H1 (cell line): ENCODE data around the gene NOL9. TPM values are rescaled to one million over a fixed set of nuclear protein-coding genes. Genes with fewer than 3 reads are reported as not detected.

Experiments
- CTCF ChIA-PET: fragments of 300-600 bp; sonication (Branson Sonifier 250); formaldehyde crosslinking; loops from one replicate; lab custom pipeline; 2021; ENCODE audit not compliant: partially characterized antibody; lab: Charles Lee
- POLR2A ChIA-PET: fragments of 300-600 bp; sonication (Branson Sonifier 250); formaldehyde crosslinking; loops from one replicate; lab custom pipeline; 2021; ENCODE audit warnings: inconsistent platforms; ENCODE audit not compliant: partially characterized antibody; lab: Charles Lee
- DNase-seq, 2 experiments: peaks; one replicate each; pipeline versions ENCODE4 v3.0.0 to v3.0.0-alpha.2; 2010 to 2022; ENCODE audit warnings: low spot score in 2 of 2, low read depth in 1 of 2, mixed read lengths in 1 of 2
- FAIRE-seq: peaks from 2 replicates; lab custom pipeline; 2011; peaks lifted over from hg19 to GRCh38; lab: Jason Lieb, UNC
- H2AFZ ChIP-seq: 2 replicates; pipeline ENCODE4 v1.8.1; 2012; ENCODE audit warnings: low read length, inconsistent platforms
- H2AK5ac ChIP-seq: 2 replicates; pipeline ENCODE4 v1.6.1; 2013; ENCODE audit warnings: low read depth, low read length
- H2BK120ac ChIP-seq: replicated peaks from 2 replicates; pipeline ENCODE3; 2013; ENCODE audit warnings: low read depth, low read length, inconsistent platforms
- H2BK12ac ChIP-seq: 2 replicates; pipeline ENCODE4 v1.6.1; 2013; ENCODE audit warnings: low read depth, low read length
- H2BK15ac ChIP-seq: 2 replicates; pipeline ENCODE4 v1.6.1; 2013; ENCODE audit warnings: low read length
- H2BK20ac ChIP-seq: 2 replicates; pipeline ENCODE4 v1.6.1; 2013; ENCODE audit warnings: low read length
- H2BK5ac ChIP-seq: 2 replicates; pipeline ENCODE4 v1.6.1; 2013; ENCODE audit warnings: low read depth, low read length
- H3K14ac ChIP-seq: 2 replicates; pipeline ENCODE4 v1.6.1; 2013; ENCODE audit warnings: inconsistent platforms; ENCODE audit not compliant: insufficient read length
- H3K18ac ChIP-seq: 2 replicates; pipeline ENCODE4 v1.6.1; 2013; ENCODE audit warnings: low read length; ENCODE audit errors: extremely low read depth
- H3K23ac ChIP-seq: 2 replicates; pipeline ENCODE4 v1.6.1; 2013; ENCODE audit warnings: inconsistent platforms; ENCODE audit not compliant: insufficient read length
- H3K23me2 ChIP-seq: 2 replicates; pipeline ENCODE4 v1.6.1; 2013; ENCODE audit warnings: low read depth, low read length
- H3K27ac ChIP-seq: 2 replicates; pipeline ENCODE4 v1.6.1; 2011; ENCODE audit warnings: low read depth, low read length, inconsistent platforms
- H3K27me3 ChIP-seq, 4 experiments: replicated peaks in 1 of 4; 1 replicate in 1 of 4; 2 replicates in 3 of 4; pipeline versions ENCODE4 v1.6.1 to v1.8.1; 2011 to 2013; ENCODE audit warnings: low read length in 3 of 4, mild to moderate bottlenecking in 3 of 4, inconsistent platforms in 2 of 4, mixed read lengths in 2 of 4, moderate library complexity in 1 of 4; ENCODE audit not compliant: control insufficient read depth in 3 of 4, insufficient read depth in 3 of 4; ENCODE audit errors: extremely low read depth in 1 of 4
- H3K36me3 ChIP-seq, 4 experiments: 2 replicates each; pipeline versions ENCODE4 v1.6.1 to v1.8.1; 2011 to 2013; ENCODE audit warnings: mild to moderate bottlenecking in 4 of 4, low read length in 3 of 4, moderate library complexity in 2 of 4, control low read depth in 1 of 4, inconsistent platforms in 1 of 4; ENCODE audit not compliant: insufficient read depth in 4 of 4, control insufficient read depth in 2 of 4
- H3K4ac ChIP-seq: replicated peaks from 2 replicates; pipeline ENCODE3; 2013; ENCODE audit warnings: low read length, low read depth, mixed read lengths, inconsistent platforms; ENCODE audit not compliant: insufficient read length
- H3K4me1 ChIP-seq, 4 experiments: replicated peaks in 1 of 4; 1 replicate in 1 of 4; 2 replicates in 3 of 4; pipeline versions ENCODE4 v1.6.1 to v1.8.1; 2011 to 2013; ENCODE audit warnings: low read length in 3 of 4, inconsistent platforms in 2 of 4, mixed read lengths in 1 of 4; ENCODE audit not compliant: insufficient read depth in 4 of 4, control insufficient read depth in 3 of 4
- H3K4me2 ChIP-seq, 2 experiments: 2 replicates each; pipeline versions ENCODE4 v1.6.1 to v1.8.1; 2011 to 2013; ENCODE audit warnings: low read depth in 2 of 2, low read length in 2 of 2, control low read depth in 1 of 2, inconsistent platforms in 1 of 2, mild to moderate bottlenecking in 1 of 2; ENCODE audit not compliant: insufficient read depth in 1 of 2
- H3K4me3 ChIP-seq, 4 experiments: fragments of 200-600, 300-600 bp in 1 of 4; sonication (generic), shearing (Covaris generic), sonication (Bioruptor Twin) in 1 of 4; 2 replicates each; pipeline versions ENCODE4 v1.5.1 to v1.8.1; 2011 to 2016; ENCODE audit warnings: low read length in 4 of 4, low read depth in 3 of 4, control low read depth in 2 of 4, inconsistent platforms in 2 of 4, mild to moderate bottlenecking in 2 of 4, mixed read lengths in 1 of 4, moderate library complexity in 1 of 4; ENCODE audit not compliant: insufficient read depth in 2 of 4; ENCODE audit errors: extremely low read depth in 1 of 4
- H3K56ac ChIP-seq: replicated peaks from 2 replicates; pipeline ENCODE3; 2013; ENCODE audit warnings: low read depth, mild to moderate bottlenecking, mixed read lengths, low read length, inconsistent platforms; ENCODE audit not compliant: insufficient read length
- H3K79me1 ChIP-seq: 2 replicates; pipeline ENCODE4 v1.6.1; 2013; ENCODE audit warnings: low read depth, low read length, control low read depth
- H3K79me2 ChIP-seq, 2 experiments: 2 replicates each; pipeline versions ENCODE4 v1.6.1 to v1.8.1; 2012 to 2013; ENCODE audit warnings: low read length in 2 of 2, mild to moderate bottlenecking in 2 of 2, inconsistent platforms in 1 of 2; ENCODE audit not compliant: insufficient read depth in 2 of 2, control insufficient read depth in 1 of 2
- H3K9ac ChIP-seq, 4 experiments: replicated peaks in 1 of 4; 1 replicate in 1 of 4; 2 replicates in 3 of 4; pipeline versions ENCODE4 v1.6.1 to v1.8.1; 2011 to 2013; ENCODE audit warnings: low read depth in 3 of 4, low read length in 3 of 4, control low read depth in 2 of 4, mild to moderate bottlenecking in 2 of 4, moderate library complexity in 2 of 4, inconsistent platforms in 1 of 4; ENCODE audit errors: extremely low read depth in 1 of 4
- H3K9me3 ChIP-seq, 2 experiments: 2 replicates each; pipeline versions ENCODE4 v1.6.1 to v1.8.1; 2012 to 2013; ENCODE audit warnings: mild to moderate bottlenecking in 2 of 2, moderate library complexity in 2 of 2, control low read depth in 1 of 2, inconsistent platforms in 1 of 2, low read depth in 1 of 2, low read length in 1 of 2, mixed read lengths in 1 of 2; ENCODE audit not compliant: insufficient read depth in 2 of 2
- H4K20me1 ChIP-seq, 2 experiments: replicated peaks in 1 of 2; 2 replicates each; pipeline versions ENCODE3 to v1.8.1; 2011 to 2013; ENCODE audit warnings: inconsistent platforms in 2 of 2, low read length in 2 of 2, mild to moderate bottlenecking in 1 of 2; ENCODE audit not compliant: insufficient read depth in 2 of 2, control insufficient read depth in 1 of 2
- H4K5ac ChIP-seq: 2 replicates; pipeline ENCODE4 v1.6.1; 2013; ENCODE audit warnings: low read length, low read depth, mixed read lengths, inconsistent platforms; ENCODE audit not compliant: insufficient read length
- H4K8ac ChIP-seq: 2 replicates; pipeline ENCODE4 v1.8.0; 2013; ENCODE audit warnings: mild to moderate bottlenecking, moderate library complexity, low read length, inconsistent platforms; ENCODE audit not compliant: insufficient read depth; ENCODE audit errors: extremely low read depth
- H4K91ac ChIP-seq: replicated peaks from 2 replicates; pipeline ENCODE3; 2013; ENCODE audit warnings: low read length, mixed read lengths, inconsistent platforms; ENCODE audit not compliant: insufficient read length
- POLR2AphosphoS5 ChIP-seq: IDR thresholded peaks from 2 replicates; pipeline ENCODE4 v1.6.1; 2011; ENCODE audit warnings: low read depth, low read length
- SIX5 ChIP-seq: IDR thresholded peaks from 2 replicates; pipeline ENCODE4 v1.6.1; 2011; ENCODE audit warnings: mild to moderate bottlenecking, low read depth, low read length
- SUZ12 ChIP-seq: fragments of 200-600 bp; sonication (generic); IDR thresholded peaks from 2 replicates; pipeline ENCODE4 v1.6.1; 2012; ENCODE audit warnings: mild to moderate bottlenecking, inconsistent platforms, low read length, moderate library complexity, mixed read lengths
- WGBS, 2 experiments: shearing (Covaris generic) in 1 of 2; methylation state at CpG; one replicate each; pipeline versions ENCODE4 v1.1.6 to v1.1.7; 2013 to 2015; ENCODE audit warnings: low lambda C conversion rate in 2 of 2, mixed read lengths in 2 of 2, inconsistent platforms in 1 of 2, low coverage in 1 of 2, missing lambda C conversion rate in 1 of 2; ENCODE audit not compliant: insufficient replicate concordance in 2 of 2, insufficient coverage in 1 of 2, insufficient read length in 1 of 2; ENCODE audit errors: extremely low coverage in 1 of 2, missing lambda C conversion rate in 1 of 2; 5-methylcytosine and 5-hydroxymethylcytosine counted together
- polyA plus RNA-seq, 7 experiments: library from polyadenylated mRNA; depleted of rRNA in 3 of 7; stranded (reverse) in 5 of 7; unstranded in 2 of 7; fragments of >200 nt in 5 of 7; fragments of 200-250 nt in 2 of 7; gene quantifications; 1 replicate in 5 of 7; 2 replicates in 1 of 7; 4 replicates in 1 of 7; pipeline versions ENCODE4 v1.2.1 to v1.2.3, GENCODE V29; 2011 to 2013; ENCODE audit warnings: missing spikeins in 2 of 7, mixed read lengths in 2 of 7
- total RNA-seq: library from RNA; stranded (reverse); fragmentation: NEBNext Ultra II Directional; extraction: Animal tissue kit (Norgen Biotek cat#: 25700); gene quantifications from 2 replicates; pipeline ENCODE4 v1.2.1, GENCODE V29; 2021
- TF ChIP-seq, protein P1 (sequence below): IDR thresholded peaks from 2 replicates; pipeline ENCODE4 v1.6.1; 2012; ENCODE audit warnings: inconsistent platforms

NOL9 gene
- total and polyA plus RNA-seq, 2 of the 8 experiments (the other 6 are each of a cell fraction or from before 2014, with no cell fraction given) = 17.1 to 38.1 TPM

- H3K79me2 ChIP-seq = no peaks in the 10 kb centered on the region
- H2BK120ac ChIP-seq = no peak overlapping the region
- H2AK5ac ChIP-seq = no peak overlapping the region
- DNase-seq (no peak), FAIRE-seq (no peak)
- no peaks in the 10 kb centered on the region for H3K27me3 ChIP-seq
- POLR2A ChIA-PET = no interaction called here
- 88% methylated on average over 8 of the region's 8 CpGs; no CpG with 5 or more reads in 1 of the 2 experiments for WGBS, 2 experiments
- H4K8ac ChIP-seq = no peak overlapping the region; the same call in 1 of the 2 replicates
- no peaks in the 10 kb centered on the region for H4K20me1 ChIP-seq
- no peak overlapping the region for H4K5ac ChIP-seq
- no peak overlapping the region for H4K91ac ChIP-seq
- H3K56ac ChIP-seq = no peak overlapping the region
- H3K23ac ChIP-seq = no peak overlapping the region
- H3K4me1 ChIP-seq = peaks cover 5 to 11% (median 7%) of the 10 kb centered on the region in 4 experiments
- no peak overlapping the region for H3K14ac ChIP-seq
- no peaks in the 10 kb centered on the region for H3K9me3 ChIP-seq
- no peaks in the 10 kb centered on the region for H3K23me2 ChIP-seq
- no peaks in the 10 kb centered on the region for H3K36me3 ChIP-seq
- no peak overlapping the region for H3K18ac ChIP-seq
- CTCF ChIA-PET = interaction anchor here (1.0 to 8.1 kb wide), 5 partner anchors 15 to 426 kb away, joined by 3 to 107 read pairs (median 4); no protein-coding TSS in a partner anchor
- H3K4ac ChIP-seq = no peak overlapping the region
- no peak overlapping the region for H2BK12ac ChIP-seq
- H3K79me1 ChIP-seq = no peaks in the 10 kb centered on the region
- no peak overlapping the region for H3K9ac ChIP-seq
- no peak overlapping the region for H3K4me2 ChIP-seq
- H2BK15ac ChIP-seq = no peak overlapping the region
- no peak overlapping the region for H3K4me3 ChIP-seq
- H3K27ac ChIP-seq = no peak overlapping the region
- no peak overlapping the region for H2AFZ ChIP-seq
- no peak overlapping the region for H2BK20ac ChIP-seq
- no peak overlapping the region for H2BK5ac ChIP-seq
- TF ChIP-seq, protein P1, sequence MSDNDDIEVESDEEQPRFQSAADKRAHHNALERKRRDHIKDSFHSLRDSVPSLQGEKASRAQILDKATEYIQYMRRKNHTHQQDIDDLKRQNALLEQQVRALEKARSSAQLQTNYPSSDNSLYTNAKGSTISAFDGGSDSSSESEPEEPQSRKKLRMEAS = no peak
- TF ChIP-seq POLR2AphosphoS5 (no peak), SUZ12 (no peak), SIX5 (no peak)
Measured at GRCh38 chr1:6517435-6517851, 36.9 kb downstream of the NOL9 start.
